Esophagus muscularis mucosa (tissue), 4 donors: ENCODE results near the gene TRAK1.
"Not testable (repeated sequence)": the region's sequence is repeated elsewhere in the genome, so short reads cannot be mapped to it uniquely, and the experiment has no call there.

Experiments used
- EP300 ChIP-seq: sonication (generic); formaldehyde crosslinking; IDR thresholded peaks from one replicate; pipeline ENCODE4 v1.6.1; 2017; ENCODE audit warnings: antibody characterized with exemption
- POLR2A ChIP-seq: fragments of 450-650 bp; IDR thresholded peaks from one replicate; pipeline ENCODE4 v1.6.1; 2017; ENCODE audit warnings: antibody characterized with exemption, moderate library complexity, mild to moderate bottlenecking, low read depth
- TF ChIP-seq, protein P1 (sequence below), 3 experiments: fragments of 200-600 bp in 2 of 3; fragments of 450-650 bp in 1 of 3; sonication (generic) in 2 of 3; IDR thresholded peaks; one replicate each; pipeline ENCODE4 v1.5.1; 2017 to 2019; ENCODE audit warnings: antibody characterized with exemption in 3 of 3, mild to moderate bottlenecking in 2 of 3, moderate library complexity in 1 of 3

DNA sequence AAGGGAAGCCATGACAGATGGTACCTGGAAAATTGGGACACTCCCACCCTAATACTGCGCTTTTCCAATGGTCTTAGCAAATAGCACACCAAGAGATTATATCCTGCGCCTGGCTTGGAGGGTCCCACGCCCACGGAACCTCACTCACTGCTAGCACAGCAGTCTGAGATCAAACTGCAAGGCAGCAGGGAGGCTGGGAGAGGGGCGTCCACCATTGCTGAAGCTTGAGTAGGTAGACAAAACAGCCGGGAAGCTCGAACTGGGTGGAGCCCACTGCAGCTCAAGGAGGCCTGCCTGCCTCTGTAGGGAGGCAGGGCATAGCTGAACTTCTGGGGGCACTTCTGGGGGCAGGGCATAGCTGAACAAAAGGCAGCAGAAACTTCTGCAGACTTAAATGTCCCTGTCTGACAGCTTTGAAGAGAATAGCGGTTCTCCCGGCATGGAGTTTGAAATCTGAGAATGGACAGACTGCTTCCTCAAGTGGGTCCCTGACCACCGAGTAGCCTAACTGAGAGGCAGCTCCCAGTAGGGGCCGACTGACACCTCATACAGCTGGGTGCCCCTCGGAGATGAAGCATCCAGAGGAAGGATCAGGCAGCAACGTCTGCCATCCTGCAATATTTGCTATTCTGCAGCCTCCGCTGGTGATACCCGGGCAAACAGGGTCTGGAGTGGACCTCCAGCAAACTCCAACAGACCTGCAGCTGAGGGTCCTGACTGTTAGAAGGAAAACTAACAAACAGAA, 12.9 kb downstream of the TRAK1 start:
- TF ChIP-seq POLR2A, EP300: not testable (repeated sequence)
- TF ChIP-seq, protein P1, sequence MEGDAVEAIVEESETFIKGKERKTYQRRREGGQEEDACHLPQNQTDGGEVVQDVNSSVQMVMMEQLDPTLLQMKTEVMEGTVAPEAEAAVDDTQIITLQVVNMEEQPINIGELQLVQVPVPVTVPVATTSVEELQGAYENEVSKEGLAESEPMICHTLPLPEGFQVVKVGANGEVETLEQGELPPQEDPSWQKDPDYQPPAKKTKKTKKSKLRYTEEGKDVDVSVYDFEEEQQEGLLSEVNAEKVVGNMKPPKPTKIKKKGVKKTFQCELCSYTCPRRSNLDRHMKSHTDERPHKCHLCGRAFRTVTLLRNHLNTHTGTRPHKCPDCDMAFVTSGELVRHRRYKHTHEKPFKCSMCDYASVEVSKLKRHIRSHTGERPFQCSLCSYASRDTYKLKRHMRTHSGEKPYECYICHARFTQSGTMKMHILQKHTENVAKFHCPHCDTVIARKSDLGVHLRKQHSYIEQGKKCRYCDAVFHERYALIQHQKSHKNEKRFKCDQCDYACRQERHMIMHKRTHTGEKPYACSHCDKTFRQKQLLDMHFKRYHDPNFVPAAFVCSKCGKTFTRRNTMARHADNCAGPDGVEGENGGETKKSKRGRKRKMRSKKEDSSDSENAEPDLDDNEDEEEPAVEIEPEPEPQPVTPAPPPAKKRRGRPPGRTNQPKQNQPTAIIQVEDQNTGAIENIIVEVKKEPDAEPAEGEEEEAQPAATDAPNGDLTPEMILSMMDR (IDR thresholded peaks at IDR 0.05), result not testable (repeated sequence)
